Mesenchymal stem cell (in vitro differentiated cells and primary cell): ENCODE data around the gene PTN.
"Not testable (repeated sequence)": the region's sequence is repeated elsewhere in the genome, so short reads cannot be mapped to it uniquely, and the experiment has no call there.

Experiments
- DNase-seq: peaks from one replicate; pipeline ENCODE4 v3.0.0-alpha.2; 2013
- H2AFZ ChIP-seq: one replicate; pipeline ENCODE4 v1.6.1; 2013; ENCODE audit warnings: low read depth, mild to moderate bottlenecking, control low read depth, inconsistent platforms, low read length, moderate library complexity
- H2AK5ac ChIP-seq: 2 replicates; pipeline ENCODE4 v1.6.1; 2013; ENCODE audit warnings: low read length, moderate library complexity, mild to moderate bottlenecking, inconsistent platforms; ENCODE audit not compliant: severe bottlenecking
- H2BK120ac ChIP-seq: one replicate; pipeline ENCODE4 v1.6.1; 2013; ENCODE audit warnings: low read depth, mild to moderate bottlenecking, inconsistent platforms, low read length, moderate library complexity
- H2BK12ac ChIP-seq, 2 experiments: one replicate each; pipeline ENCODE4 v1.6.1; 2013; ENCODE audit warnings: inconsistent platforms in 2 of 2, low read length in 2 of 2, mild to moderate bottlenecking in 2 of 2, moderate library complexity in 2 of 2, control low read depth in 1 of 2
- H2BK15ac ChIP-seq: one replicate; pipeline ENCODE4 v1.6.1; 2013; ENCODE audit warnings: mild to moderate bottlenecking, low read depth, inconsistent platforms; ENCODE audit not compliant: poor library complexity, severe bottlenecking
- H2BK5ac ChIP-seq: 2 replicates; pipeline ENCODE4 v1.6.1; 2013; ENCODE audit warnings: low read depth, mild to moderate bottlenecking, low read length, control low read depth, inconsistent platforms; ENCODE audit not compliant: poor library complexity, severe bottlenecking
- H3K14ac ChIP-seq, 2 experiments: one replicate each; pipeline ENCODE4 v1.6.1; 2013; ENCODE audit warnings: inconsistent platforms in 2 of 2, low read length in 2 of 2, control low read depth in 1 of 2, mild to moderate bottlenecking in 1 of 2, moderate library complexity in 1 of 2
- H3K18ac ChIP-seq, 2 experiments: one replicate each; pipeline ENCODE4 v1.6.1; 2013; ENCODE audit warnings: inconsistent platforms in 2 of 2, low read length in 2 of 2, control low read depth in 1 of 2, low read depth in 1 of 2, mild to moderate bottlenecking in 1 of 2
- H3K23ac ChIP-seq, 2 experiments: one replicate each; pipeline ENCODE4 v1.6.1; 2013; ENCODE audit warnings: inconsistent platforms in 2 of 2, low read length in 2 of 2, mild to moderate bottlenecking in 2 of 2, moderate library complexity in 2 of 2, control low read depth in 1 of 2
- H3K27ac ChIP-seq: 2 replicates; pipeline ENCODE4 v1.5.1; 2013; ENCODE audit warnings: mild to moderate bottlenecking, moderate library complexity, low read length, control low read depth, inconsistent platforms; ENCODE audit not compliant: poor library complexity, severe bottlenecking
- H3K27me3 ChIP-seq, 2 experiments: 2 replicates each; pipeline versions ENCODE4 v1.6.1 to v1.7.0; 2013; ENCODE audit warnings: low read length in 2 of 2, mild to moderate bottlenecking in 2 of 2, moderate library complexity in 2 of 2, control low read depth in 1 of 2, inconsistent platforms in 1 of 2; ENCODE audit not compliant: control insufficient read depth in 1 of 2, insufficient read depth in 1 of 2
- H3K36me3 ChIP-seq, 2 experiments: 2 replicates each; pipeline versions ENCODE4 v1.6.1 to v1.7.0; 2013; ENCODE audit warnings: low read length in 2 of 2, control low read depth in 1 of 2, inconsistent platforms in 1 of 2, low read depth in 1 of 2, mild to moderate bottlenecking in 1 of 2; ENCODE audit not compliant: insufficient read depth in 2 of 2, control insufficient read depth in 1 of 2
- H3K4ac ChIP-seq, 2 experiments: one replicate each; pipeline ENCODE4 v1.6.1; 2013; ENCODE audit warnings: inconsistent platforms in 2 of 2, low read length in 2 of 2, mild to moderate bottlenecking in 2 of 2, moderate library complexity in 2 of 2, control low read depth in 1 of 2, low read depth in 1 of 2
- H3K4me1 ChIP-seq: 2 replicates; pipeline ENCODE4 v1.6.1; 2013; ENCODE audit warnings: low read depth, low read length, control low read depth; ENCODE audit not compliant: control insufficient read depth, insufficient read depth
- H3K4me2 ChIP-seq: 2 replicates; pipeline ENCODE4 v1.6.1; 2013; ENCODE audit warnings: low read length, mild to moderate bottlenecking, inconsistent platforms; ENCODE audit not compliant: poor library complexity, severe bottlenecking
- H3K4me3 ChIP-seq, 2 experiments: 2 replicates each; pipeline versions ENCODE4 v1.5.1 to v1.7.0; 2013; ENCODE audit warnings: low read length in 2 of 2, mild to moderate bottlenecking in 2 of 2, control low read depth in 1 of 2, low read depth in 1 of 2; ENCODE audit not compliant: insufficient read depth in 1 of 2
- H3K79me1 ChIP-seq: replicated peaks from 2 replicates; pipeline ENCODE4 v1.6.1; 2013; ENCODE audit warnings: mild to moderate bottlenecking, control low read depth, low read length, inconsistent platforms; ENCODE audit not compliant: poor library complexity, severe bottlenecking
- H3K9ac ChIP-seq: 2 replicates; pipeline ENCODE4 v1.7.0; 2013; ENCODE audit warnings: mild to moderate bottlenecking, low read length, moderate library complexity
- H3K9me3 ChIP-seq: 2 replicates; pipeline ENCODE4 v1.7.0; 2013; ENCODE audit warnings: mild to moderate bottlenecking, low read length; ENCODE audit not compliant: control insufficient read depth
- H4K8ac ChIP-seq: one replicate; pipeline ENCODE4 v1.6.1; 2013; ENCODE audit warnings: inconsistent platforms, mild to moderate bottlenecking, low read length, moderate library complexity
- H4K91ac ChIP-seq: one replicate; pipeline ENCODE4 v1.6.1; 2013; ENCODE audit warnings: mild to moderate bottlenecking, low read length, inconsistent platforms
- WGBS: methylation state at CpG from one replicate; pipeline ENCODE4 v1.1.7; 2013; ENCODE audit warnings: mixed read lengths; 5-methylcytosine and 5-hydroxymethylcytosine counted together

Gene PTN

GRCh38 chr7:137239186-137239585 lies 104.3 kb downstream of the PTN start:
- no CpG with 5 or more reads among the region's 3 CpGs for WGBS
- not testable (repeated sequence) for H3K9me3 ChIP-seq

GRCh38 chr7:137235434-137235833 lies 108.1 kb downstream of the PTN start:
- Histone ChIP-seq H3K4ac (no peak overlapping the region), H4K91ac (no peak overlapping the region), H3K9ac (no peak overlapping the region), H4K8ac (no peak overlapping the region), H2BK120ac (no peak overlapping the region), H3K27me3 (no peaks in the 10 kb centered on the region), H2AK5ac (no peak overlapping the region), H3K27ac (no peak overlapping the region), H3K18ac (no peak overlapping the region), H3K4me3 (no peak overlapping the region), H3K4me2 (no peak overlapping the region), H2BK15ac (no peak overlapping the region), H3K79me1 (no peaks in the 10 kb centered on the region), H3K14ac (no peak overlapping the region), H2BK12ac (no peak overlapping the region), H2BK5ac (no peak overlapping the region), H3K4me1 (peaks cover 2% of the 10 kb centered on the region), H3K23ac (no peak overlapping the region), H3K36me3 (no peaks in the 10 kb centered on the region), H2AFZ (no peak overlapping the region), H3K9me3 (no peaks in the 10 kb centered on the region)
- WGBS, result 100% methylated on average over 1 of the region's 1 CpG
- DNase-seq, result no peak

More at GRCh38 chr7:137239186-137239585, 104.3 kb downstream of the PTN start:
- H3K27ac ChIP-seq, H3K14ac ChIP-seq, H3K36me3 ChIP-seq, H2AFZ ChIP-seq, H2BK120ac ChIP-seq, H3K4me3 ChIP-seq, DNase-seq, H2BK15ac ChIP-seq, H3K9ac ChIP-seq, H2BK5ac ChIP-seq, H3K27me3 ChIP-seq, H2AK5ac ChIP-seq, H3K23ac ChIP-seq, H3K18ac ChIP-seq, H3K4ac ChIP-seq, H4K8ac ChIP-seq, H2BK12ac ChIP-seq, H4K91ac ChIP-seq, H3K4me1 ChIP-seq, H3K4me2 ChIP-seq, H3K79me1 ChIP-seq: not testable (repeated sequence)

- no peak overlapping the region for H2BK12ac ChIP-seq
- no peaks in the 10 kb centered on the region for H3K79me1 ChIP-seq
- WGBS, result 98% methylated on average over 1 of the region's 2 CpGs
- H3K9me3 ChIP-seq, result peaks cover 4% of the 10 kb centered on the region
- H3K14ac ChIP-seq, result no peak overlapping the region
- no peak overlapping the region for H3K27ac ChIP-seq
- no peak overlapping the region for H2BK5ac ChIP-seq
- H2BK15ac ChIP-seq, result no peak overlapping the region
- no peak overlapping the region for H3K9ac ChIP-seq
- H3K4ac ChIP-seq, result no peak overlapping the region
- H3K4me3 ChIP-seq, result no peak overlapping the region
- H2BK120ac ChIP-seq, result no peak overlapping the region
- no peak overlapping the region for H4K8ac ChIP-seq
- H2AFZ ChIP-seq, result no peak overlapping the region
- H4K91ac ChIP-seq, result no peak overlapping the region
- no peak overlapping the region for H3K23ac ChIP-seq
- no peaks in the 10 kb centered on the region for H3K36me3 ChIP-seq
- no peaks in the 10 kb centered on the region for H3K27me3 ChIP-seq
- no peak for DNase-seq
- H3K4me1 ChIP-seq, result no peaks in the 10 kb centered on the region
- H3K4me2 ChIP-seq, result no peak overlapping the region
- no peak overlapping the region for H3K18ac ChIP-seq
- H2AK5ac ChIP-seq, result no peak overlapping the region
Measured at GRCh38 chr7:137231167-137231566, 112.4 kb downstream of the PTN start.

- WGBS, result 100% methylated on average over 1 of the region's 3 CpGs
- no peak overlapping the region for H2AK5ac ChIP-seq
- no peaks in the 10 kb centered on the region for H3K4me1 ChIP-seq
- H3K9ac ChIP-seq, result no peak overlapping the region
- H3K36me3 ChIP-seq, result no peaks in the 10 kb centered on the region
- H3K79me1 ChIP-seq, result no peaks in the 10 kb centered on the region
- H3K4ac ChIP-seq, result no peak overlapping the region
- no peak overlapping the region for H3K23ac ChIP-seq
- no peak overlapping the region for H3K27ac ChIP-seq
- H2BK12ac ChIP-seq, result no peak overlapping the region
- no peak overlapping the region for H4K91ac ChIP-seq
- H3K18ac ChIP-seq, result no peak overlapping the region
- no peak overlapping the region for H3K14ac ChIP-seq
- no peaks in the 10 kb centered on the region for H3K9me3 ChIP-seq
- H4K8ac ChIP-seq, result no peak overlapping the region
- H3K27me3 ChIP-seq, result no peaks in the 10 kb centered on the region
- no peak overlapping the region for H2BK120ac ChIP-seq
- H2BK15ac ChIP-seq, result no peak overlapping the region
- H3K4me2 ChIP-seq, result no peak overlapping the region
- no peak for DNase-seq
- no peak overlapping the region for H2BK5ac ChIP-seq
- H3K4me3 ChIP-seq, result no peak overlapping the region
- no peak overlapping the region for H2AFZ ChIP-seq
Measured at GRCh38 chr7:137221467-137221866, 122.1 kb downstream of the PTN start.
